ENCODE measurements around the gene MORN4.
"Not testable (repeated sequence)": the region's sequence is repeated elsewhere in the genome, so short reads cannot be mapped to it uniquely, and the experiment has no call there.

Gene MORN4

GRCh38 chr10:97596101-97597082 lies 36.9 kb downstream of the MORN4 start:
- DNase-seq = no peak

- DNase-seq = no peak
These were observed 39.9 kb downstream of the MORN4 start for GRCh38 chr10:97593421-97593820.

GRCh38 chr10:97590748-97591495 lies 42.4 kb downstream of the MORN4 start:
- DNase-seq = no peak

- DNase-seq = no peak
These were observed 43.1 kb downstream of the MORN4 start for GRCh38 chr10:97590082-97590747.

- DNase-seq = no peak
These were observed 43.8 kb downstream of the MORN4 start, which contains the start of gene C10orf62 for GRCh38 chr10:97589479-97589878. TSS of gene C10orf62 (plus strand) at chr10:97589721. CDS start at chr10:97589898, 177 bp downstream.

- no peak for DNase-seq
These were observed 46.1 kb downstream of the MORN4 start for GRCh38 chr10:97587183-97587582.

- no peak for DNase-seq
These were observed 47.9 kb downstream of the MORN4 start for GRCh38 chr10:97585439-97585811.

GRCh38 chr10:97584798-97585438 lies 48.4 kb downstream of the MORN4 start:
- no peak for DNase-seq

GRCh38 chr10:97584060-97584797 lies 49.1 kb downstream of the MORN4 start, which contains the start of gene HOGA1:
TSS of gene HOGA1 (plus strand) at chr10:97584389. CDS start at chr10:97584704, 315 bp downstream.
- DNase-seq = no peak

- no peak for DNase-seq
These were observed 49.8 kb downstream of the MORN4 start for GRCh38 chr10:97583476-97583875.

GRCh38 chr10:97582169-97582568 lies 51.1 kb downstream of the MORN4 start:
- DNase-seq = no peak

- no peak for DNase-seq
These were observed 52.6 kb downstream of the MORN4 start for GRCh38 chr10:97580421-97581367.

GRCh38 chr10:97578171-97578844 lies 55.0 kb downstream of the MORN4 start:
- no peak for DNase-seq

GRCh38 chr10:97577701-97578100 lies 55.6 kb downstream of the MORN4 start:
- no peak for DNase-seq

- not testable (repeated sequence) for DNase-seq
These were observed 56.8 kb downstream of the MORN4 start for GRCh38 chr10:97576487-97576886.

GRCh38 chr10:97575127-97575668 lies 58.1 kb downstream of the MORN4 start:
- DNase-seq = no peak

GRCh38 chr10:97574374-97575126 lies 58.8 kb downstream of the MORN4 start:
- DNase-seq = no peak

GRCh38 chr10:97573672-97574071 lies 59.6 kb downstream of the MORN4 start:
- no peak for DNase-seq

GRCh38 chr10:97573021-97573420 lies 60.3 kb downstream of the MORN4 start:
- no peak for DNase-seq
